HepG2 (cell line): ENCODE measurements around the gene PLA2G12A. TPM values are rescaled to one million over a fixed set of nuclear protein-coding genes. Genes with fewer than 3 reads are reported as not detected.

Experiments used
- MTF1 ChIP-seq: sonication (generic); formaldehyde crosslinking; IDR thresholded peaks from 2 replicates; pipeline ENCODE4 v1.5.0; 2020; ENCODE audit warnings: missing genetic modification reagents
- PAXIP1 ChIP-seq: sonication (generic); formaldehyde crosslinking; conservative IDR thresholded peaks from 2 replicates; pipeline ENCODE4 v1.4.0; 2020; ENCODE audit warnings: mild to moderate bottlenecking, missing genetic modification reagents, moderate library complexity
- SNAPC2 ChIP-seq: sonication (generic); formaldehyde crosslinking; IDR thresholded peaks from 2 replicates; pipeline ENCODE4 v1.8.1; 2022; ENCODE audit warnings: mild to moderate bottlenecking, missing genetic modification reagents
- SP2 ChIP-seq: sonication (generic); formaldehyde crosslinking; IDR thresholded peaks from 2 replicates; pipeline ENCODE4 v1.5.1; 2020; ENCODE audit warnings: mild to moderate bottlenecking, missing genetic modification reagents
- WIZ ChIP-seq: sonication (generic); formaldehyde crosslinking; IDR thresholded peaks from 2 replicates; pipeline ENCODE4 v1.5.1; 2020; ENCODE audit warnings: mild to moderate bottlenecking, missing genetic modification reagents
- ZBTB20 ChIP-seq: sonication (generic); formaldehyde crosslinking; IDR thresholded peaks from 2 replicates; pipeline ENCODE4 v1.8.1; 2023; ENCODE audit warnings: missing genetic modification reagents, low read depth, mild to moderate bottlenecking, borderline replicate concordance
- ZBTB4 ChIP-seq: sonication (generic); formaldehyde crosslinking; IDR thresholded peaks from 2 replicates; pipeline ENCODE4 v1.4.0; 2020; ENCODE audit warnings: missing genetic modification reagents, mild to moderate bottlenecking, borderline replicate concordance
- ZHX2 ChIP-seq, 2 experiments: sonication (generic) in 1 of 2; formaldehyde crosslinking in 1 of 2; IDR thresholded peaks; 2 replicates each; pipeline versions ENCODE4 v1.6.1 to v1.9.0; 2014 to 2022; ENCODE audit warnings: antibody characterized with exemption in 1 of 2, borderline replicate concordance in 1 of 2, inconsistent platforms in 1 of 2, low read depth in 1 of 2, missing genetic modification reagents in 1 of 2
- ZNF30 ChIP-seq: sonication (generic); formaldehyde crosslinking; IDR thresholded peaks from 2 replicates; pipeline ENCODE4 v1.5.0; 2020; ENCODE audit warnings: mild to moderate bottlenecking, missing genetic modification reagents
- ZNF44 ChIP-seq: sonication (generic); formaldehyde crosslinking; IDR thresholded peaks from 2 replicates; pipeline ENCODE4 v1.5.1; 2020; ENCODE audit warnings: mild to moderate bottlenecking, missing genetic modification reagents
- ZNF563 ChIP-seq: sonication (generic); formaldehyde crosslinking; IDR thresholded peaks from 2 replicates; pipeline ENCODE4 v1.8.0; 2022; ENCODE audit warnings: mild to moderate bottlenecking, moderate library complexity, missing genetic modification reagents
- ZUFSP ChIP-seq: sonication (generic); formaldehyde crosslinking; IDR thresholded peaks from 2 replicates; pipeline ENCODE4 v1.9.0; 2021; ENCODE audit warnings: missing genetic modification reagents, mild to moderate bottlenecking, borderline replicate concordance
- polyA plus RNA-seq, 8 experiments: library from polyadenylated mRNA; depleted of rRNA in 3 of 8; stranded (reverse) in 7 of 8; unstranded in 1 of 8; fragments of >200 nt; fragmentation: Illumina TruSeq in 4 of 8; extraction: Trizol in 4 of 8; gene quantifications; 2 replicates each; pipeline versions ENCODE4 v1.2.1 to v1.2.3, GENCODE V29; 2011 to 2016; ENCODE audit warnings: low read depth in 4 of 8, missing spikeins in 1 of 8, mixed read lengths in 1 of 8; ENCODE audit not compliant: insufficient read depth in 1 of 8
- total RNA-seq, 5 experiments: library from RNA; depleted of rRNA; stranded (reverse); fragments of >200 nt; fragmentation: Illumina TruSeq; extraction: Trizol; gene quantifications; 2 replicates each; pipeline ENCODE4 v1.2.3, GENCODE V29; 2016; ENCODE audit warnings: low read depth in 1 of 5

The PLA2G12A gene
- total and polyA plus RNA-seq, 2 of the 13 experiments (the other 11 are each of a cell fraction or from before 2014, with no cell fraction given): 61.2 to 64.0 TPM

GRCh38 chr4:109729718-109730618 lies at the start of gene PLA2G12A (continued):
- TF ChIP-seq ZNF563: peak; percentile 52; the same call in 1 of the 2 replicates
- no peak for TF ChIP-seq MTF1 (CRISPR knock-in tag)
- no peak for TF ChIP-seq ZBTB20 (CRISPR knock-in tag)
- no peak for TF ChIP-seq SNAPC2 (CRISPR knock-in tag)
- TF ChIP-seq ZHX2 (IDR thresholded peaks at IDR 0.05; ENCODE audit: low read depth): no peak
- TF ChIP-seq ZHX2 (CRISPR knock-in tag; IDR thresholded peaks at IDR 0.05; ENCODE audit: borderline replicate concordance): no peak
- TF ChIP-seq ZBTB4: 0 out of 2 replicates have a peak, but pooled peaks have one; percentile 67
- no peak for TF ChIP-seq ZNF44 (CRISPR knock-in tag)
- no peak for TF ChIP-seq SP2
- TF ChIP-seq PAXIP1: no peak
- no peak for TF ChIP-seq ZNF30 (CRISPR knock-in tag)
- no peak for TF ChIP-seq WIZ (CRISPR knock-in tag)
- no peak for TF ChIP-seq ZUFSP (CRISPR knock-in tag)
